HEK293T (cell line): Measurements from ENCODE around the gene RNF44.

Experiments used
- BHLHE40 ChIP-seq: fragments of 450-650 bp; IDR thresholded peaks from 2 replicates; pipeline ENCODE4 v1.6.1; 2016; ENCODE audit warnings: mild to moderate bottlenecking, moderate library complexity, borderline replicate concordance
- HDGF ChIP-seq: fragments of 450-650 bp; IDR thresholded peaks from 2 replicates; pipeline ENCODE4 v1.6.1; 2017; ENCODE audit warnings: antibody characterized with exemption, borderline replicate concordance
- NFRKB ChIP-seq: fragments of 450-650 bp; IDR thresholded peaks from 2 replicates; pipeline ENCODE4 v1.6.1; 2016; ENCODE audit warnings: mild to moderate bottlenecking, moderate library complexity
- SUZ12 ChIP-seq: fragments of 450-650 bp; IDR thresholded peaks from 2 replicates; pipeline ENCODE4 v1.6.1; 2016; ENCODE audit warnings: mild to moderate bottlenecking

GRCh38 chr5:176536902-176537553, at the start of gene RNF44:
- TF ChIP-seq BHLHE40 = no peak
- TF ChIP-seq SUZ12 = no peak
- no peak for TF ChIP-seq HDGF
- no peak for TF ChIP-seq NFRKB
